K562 (cell line): ENCODE data around the gene EXOC3. TPM values are rescaled to one million over a fixed set of nuclear protein-coding genes. Genes with fewer than 3 reads are reported as not detected.

Experiments
- ATAC-seq: fragments of 200-7000 bp; cut with Tn5 transposase; 3 replicates; pipeline ENCODE4 v1.9.1; 2020; ENCODE audit warnings: moderate library complexity
- BruUV-seq: library from RNA; stranded (reverse); fragments of 400-500 nt; replicated peaks from 2 replicates; lab custom pipeline; 2021; lab: Mats Ljungman, UMichigan
- CTCF ChIA-PET: fragments of 300-600 bp; formaldehyde crosslinking; extraction: SDS; loops from one replicate; lab custom pipeline; 2021; ENCODE audit warnings: low intra/inter-chr PET ratio; lab: Yijun Ruan, JAX
- POLR2A ChIA-PET: fragments of 300-600, 350-650 bp; sonication (Branson Sonifier 250); formaldehyde crosslinking; extraction: SDS; loops from one replicate; lab custom pipeline; 2021; ENCODE audit warnings: antibody characterized with exemption, inconsistent platforms; lab: Yijun Ruan, JAX
- DNase-seq, 4 experiments: peaks; one replicate each; pipeline versions ENCODE4 v3.0.0 to v3.0.0-alpha.2; 2011 to 2018; ENCODE audit warnings: low spot score in 3 of 4, mixed read lengths in 3 of 4; ENCODE audit errors: extremely low read depth in 1 of 4
- FAIRE-seq: peaks from 2 replicates; lab custom pipeline; 2011; peaks lifted over from hg19 to GRCh38; lab: Jason Lieb, UNC
- H2AFZ ChIP-seq: 2 replicates; pipeline ENCODE4 v1.6.0; 2011; ENCODE audit warnings: low read depth, low read length, control low read depth, inconsistent platforms
- H3K27ac ChIP-seq: fragments of 200-600 bp; 3 replicates; pipeline ENCODE4 v1.8.0; 2011; ENCODE audit warnings: low read depth, mild to moderate bottlenecking, control low read depth, inconsistent platforms, low read length, moderate library complexity, mixed read lengths; ENCODE audit errors: extremely low read depth
- H3K27me3 ChIP-seq, 2 experiments: fragments of 300-600 bp in 1 of 2; 2 replicates in 1 of 2; 3 replicates in 1 of 2; pipeline versions ENCODE4 v1.6.0 to v1.8.0; 2011; ENCODE audit warnings: inconsistent platforms in 2 of 2, low read length in 2 of 2, mild to moderate bottlenecking in 1 of 2, mixed read lengths in 1 of 2, moderate library complexity in 1 of 2; ENCODE audit not compliant: control insufficient read depth in 2 of 2, insufficient read depth in 2 of 2
- H3K36me3 ChIP-seq: fragments of 300-600 bp; 3 replicates; pipeline ENCODE4 v1.8.0; 2011; ENCODE audit warnings: mild to moderate bottlenecking, low read length, inconsistent platforms; ENCODE audit not compliant: control insufficient read depth, insufficient read depth
- H3K4me1 ChIP-seq, 2 experiments: fragments of 200-600 bp in 1 of 2; replicated peaks in 1 of 2; 2 replicates in 1 of 2; 3 replicates in 1 of 2; pipeline versions ENCODE4 v1.5.1 to v1.8.0; 2011; ENCODE audit warnings: inconsistent platforms in 2 of 2, low read length in 2 of 2, mild to moderate bottlenecking in 1 of 2, mixed read lengths in 1 of 2, moderate library complexity in 1 of 2; ENCODE audit not compliant: control insufficient read depth in 2 of 2, insufficient read depth in 2 of 2
- H3K4me2 ChIP-seq: 2 replicates; pipeline ENCODE4 v1.6.1; 2011; ENCODE audit warnings: low read length, control low read depth, inconsistent platforms, mixed read lengths; ENCODE audit not compliant: insufficient read depth
- H3K4me3 ChIP-seq: fragments of 200-600 bp; sonication (generic), shearing (Covaris generic); 2 replicates; pipeline ENCODE4 v1.5.1; 2016; ENCODE audit warnings: control low read depth, inconsistent platforms
- H3K79me2 ChIP-seq: fragments of 200-600 bp; 3 replicates; pipeline ENCODE4 v1.8.0; 2011; ENCODE audit warnings: low read length, inconsistent platforms; ENCODE audit not compliant: control insufficient read depth, insufficient read depth
- H3K9ac ChIP-seq, 2 experiments: 2 replicates each; pipeline versions ENCODE4 v1.6.0 to v1.6.1; 2011; ENCODE audit warnings: low read depth in 2 of 2, low read length in 2 of 2, control low read depth in 1 of 2, inconsistent platforms in 1 of 2, mild to moderate bottlenecking in 1 of 2, mixed read lengths in 1 of 2; ENCODE audit not compliant: insufficient read depth in 1 of 2
- H3K9me1 ChIP-seq: one replicate; pipeline ENCODE4 v1.6.0; 2011; ENCODE audit warnings: inconsistent platforms, mild to moderate bottlenecking, low read length, moderate library complexity; ENCODE audit not compliant: control insufficient read depth, insufficient read depth
- H3K9me3 ChIP-seq: replicated peaks from 2 replicates; pipeline ENCODE4 v1.5.1; 2011; ENCODE audit warnings: low read depth, low read length, inconsistent platforms; ENCODE audit not compliant: control insufficient read depth, insufficient read depth
- H4K20me1 ChIP-seq: replicated peaks from 2 replicates; pipeline ENCODE4 v1.6.1; 2011; ENCODE audit warnings: low read length, inconsistent platforms, mixed read lengths; ENCODE audit not compliant: control insufficient read depth, insufficient read depth
- ATF4 ChIP-seq: fragments of 450-650 bp; formaldehyde crosslinking; IDR thresholded peaks from 2 replicates; pipeline ENCODE4 v1.4.0; 2022; ENCODE audit warnings: mild to moderate bottlenecking, moderate library complexity
- C11orf30 ChIP-seq: fragments of 450-650 bp; IDR thresholded peaks from 2 replicates; pipeline ENCODE4 v1.6.1; 2016; ENCODE audit warnings: low read depth, mild to moderate bottlenecking
- ERF ChIP-seq: fragments of 450-650 bp; formaldehyde crosslinking; IDR thresholded peaks from 2 replicates; pipeline ENCODE4 v1.4.0; 2020; ENCODE audit warnings: mild to moderate bottlenecking, mixed read lengths
- EWSR1 ChIP-seq: fragments of 450-650 bp; IDR thresholded peaks from 2 replicates; pipeline ENCODE4 v1.6.1; 2018; ENCODE audit warnings: borderline replicate concordance, mild to moderate bottlenecking, low read depth, moderate library complexity; ENCODE audit not compliant: partially characterized antibody
- PML ChIP-seq: IDR thresholded peaks from 2 replicates; pipeline ENCODE4 v1.6.1; 2012; ENCODE audit warnings: low read length, inconsistent platforms
- PRDM10 ChIP-seq: fragments of 450-650 bp; IDR thresholded peaks from 2 replicates; pipeline ENCODE4 v1.6.1; 2018; ENCODE audit not compliant: partially characterized antibody
- TCFL5 ChIP-seq: fragments of 250-450 bp; sonication (Bioruptor Pico); conservative IDR thresholded peaks from 2 replicates; pipeline ENCODE4 v1.6.1; 2021; ENCODE audit warnings: mild to moderate bottlenecking, moderate library complexity, matching md5 sums
- U2AF2 ChIP-seq: fragments of 200-400 bp; formaldehyde crosslinking; optimal IDR thresholded peaks from 2 replicates; pipeline ENCODE3; 2017; ENCODE audit warnings: low read depth, mild to moderate bottlenecking, low read length
- UBTF ChIP-seq, 2 experiments: IDR thresholded peaks; 2 replicates each; pipeline ENCODE4 v1.6.1; 2012; ENCODE audit warnings: improper control_type of control experiment in 2 of 2, low read depth in 2 of 2, low read length in 2 of 2, borderline replicate concordance in 1 of 2
- ZNF175 ChIP-seq: fragments of 200-800 bp; sonication (Bioruptor generic); IDR thresholded peaks from 2 replicates; pipeline ENCODE4 v1.6.1; 2016; ENCODE audit warnings: low read depth, mild to moderate bottlenecking, missing genetic modification characterization, missing compliant biosample characterization
- ZNF764 ChIP-seq: fragments of 250-450 bp; sonication (Bioruptor Pico); IDR thresholded peaks from 2 replicates; pipeline ENCODE4 v1.4.0; 2020; ENCODE audit warnings: low read depth, mild to moderate bottlenecking, moderate library complexity
- WGBS: fragments of 100-300 bp; shearing (Covaris generic); methylation state at CpG from one replicate; pipeline ENCODE4 v1.1.6; 2016; ENCODE audit warnings: low coverage, mixed read lengths; ENCODE audit not compliant: insufficient coverage; ENCODE audit errors: missing lambda C conversion rate; 5-methylcytosine and 5-hydroxymethylcytosine counted together
- in situ Hi-C: fragments of 300-500 bp; cut with MboI; formaldehyde crosslinking; loops from 4 replicates; pipeline ENCODE4 v1.15.0; 2018; ENCODE audit warnings: inconsistent platforms, mixed read lengths
- intact Hi-C: fragments of 100-400 bp; cut with micrococcal nuclease; formaldehyde crosslinking; loops from 2 replicates; pipeline ENCODE4 v1.14.2; 2022
- polyA plus RNA-seq, 8 experiments: library from polyadenylated mRNA; depleted of rRNA in 4 of 8; stranded (reverse) in 5 of 8; unstranded in 3 of 8; fragments of >200 nt; fragmentation: Nextera tagmentation in 2 of 8; fragmentation: Illumina TruSeq in 1 of 8; extraction: Ambion mirVana in 2 of 8; extraction: Trizol in 1 of 8; gene quantifications; 2 replicates each; pipeline versions ENCODE4 v1.2.1 to v1.2.3, GENCODE V29; 2011 to 2014; ENCODE audit warnings: inconsistent platforms in 1 of 8, missing spikeins in 1 of 8
- total RNA-seq, 7 experiments: library from RNA; depleted of rRNA in 6 of 7; stranded (reverse); fragments of >200 nt in 6 of 7; fragmentation: Illumina TruSeq in 2 of 7; extraction: Trizol in 2 of 7; gene quantifications; 2 replicates each; pipeline versions ENCODE4 v1.2.1 to v1.2.3, GENCODE V29; 2011 to 2021; ENCODE audit warnings: low replicate concordance in 1 of 7

The EXOC3 gene
- total and polyA plus RNA-seq, 9 of the 15 experiments (the other 6 are each of a cell fraction or from before 2014, with no cell fraction given): 1.4 to 41.9 (median 22.4) TPM

DNA sequence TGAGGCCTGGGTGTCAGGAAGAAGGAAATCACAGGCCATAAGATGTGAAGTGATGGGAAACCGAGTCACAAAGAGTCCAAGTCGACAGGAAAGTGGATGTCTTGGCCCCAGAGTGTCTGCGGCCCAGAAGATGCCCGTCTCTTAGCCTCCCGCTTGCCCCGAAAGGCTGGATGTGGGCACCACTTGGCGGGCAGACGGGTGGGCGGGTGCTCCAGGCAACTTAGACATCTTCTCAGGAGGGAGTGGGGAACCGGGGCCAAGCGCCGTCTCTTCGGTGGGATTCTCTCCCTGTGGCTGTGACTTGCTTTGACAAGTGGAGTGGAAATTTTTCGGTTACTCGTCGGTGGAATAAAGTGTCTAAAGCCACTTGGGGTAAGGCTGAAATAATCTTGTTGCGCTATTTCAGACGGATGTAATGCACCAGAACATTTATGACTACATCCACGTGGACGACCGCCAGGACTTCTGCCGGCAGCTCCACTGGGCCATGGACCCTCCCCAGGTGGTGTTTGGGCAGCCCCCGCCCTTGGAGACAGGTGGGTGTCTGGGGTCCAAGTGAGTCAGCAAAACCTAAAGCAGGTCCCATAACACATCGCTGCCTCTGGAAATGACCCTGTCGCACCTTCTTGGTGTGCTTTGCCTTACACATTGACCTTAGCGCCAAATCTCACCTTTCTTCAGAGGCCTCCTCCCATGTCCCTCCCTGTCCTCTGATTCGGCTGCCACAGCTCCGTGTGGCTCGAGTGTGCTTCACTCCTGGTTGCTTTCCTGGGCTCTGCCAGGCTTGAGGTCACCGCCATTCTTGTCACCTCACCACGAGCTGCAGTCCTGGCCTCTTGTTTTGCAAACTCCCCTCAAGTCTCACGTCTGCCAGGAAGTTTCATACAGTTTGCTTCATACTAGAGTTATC, 20.4 kb upstream of the EXOC3 start (continued):
- TF ChIP-seq ATF4 (CRISPR knock-in tag) (no peak), U2AF2 (no peak), EWSR1 (no peak), ZNF764 (CRISPR knock-in tag) (no peak)

DNA sequence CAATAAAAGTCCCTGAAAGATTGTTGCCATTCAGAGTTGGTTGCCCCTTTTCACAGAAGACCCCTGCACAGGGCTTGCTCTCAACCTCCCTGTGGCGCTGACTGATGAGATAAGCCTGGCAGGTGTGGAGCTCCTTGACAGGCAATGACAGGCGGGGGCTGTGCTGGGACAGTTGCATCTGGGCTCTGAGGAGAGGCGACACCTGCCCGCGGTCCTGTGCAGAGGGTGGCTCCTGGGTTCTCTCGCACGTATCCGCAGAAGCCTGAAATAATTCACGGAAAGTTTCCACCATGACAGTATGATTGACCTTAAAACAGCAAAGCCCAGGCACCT, 19.8 kb upstream of the EXOC3 start:
- H3K9ac ChIP-seq: no peak overlapping the region
- BruUV-seq: no TSS peak
- ChIA-PET CTCF (no interaction called here), POLR2A (no interaction called here)
- FAIRE-seq (no peak), ATAC-seq (no peak), DNase-seq (no peak)
- intact Hi-C loops (no loop called here), in situ Hi-C loops (no loop called here)
- WGBS: 33% methylated on average over 9 of the region's 9 CpGs
- no peak overlapping the region for H3K4me2 ChIP-seq
- no peaks in the 10 kb centered on the region for H3K36me3 ChIP-seq
- no peak overlapping the region for H3K4me3 ChIP-seq
- H3K27ac ChIP-seq: no peak overlapping the region
- no peaks in the 10 kb centered on the region for H4K20me1 ChIP-seq
- H3K27me3 ChIP-seq: peaks cover 4 to 55% of the 10 kb centered on the region in 2 experiments; a peak in 4 of 5 replicates
- no peak overlapping the region for H2AFZ ChIP-seq
- no peaks in the 10 kb centered on the region for H3K79me2 ChIP-seq
- peaks cover 0 to 36% of the 10 kb centered on the region in 2 experiments; a peak in 2 of 5 replicates for H3K4me1 ChIP-seq
- no peaks in the 10 kb centered on the region for H3K9me1 ChIP-seq
- H3K9me3 ChIP-seq: no peaks in the 10 kb centered on the region
- TF ChIP-seq UBTF (IDR thresholded peaks at IDR 0.05; ENCODE audit: borderline replicate concordance in 1 of 2, low read depth in 2 of 2, low read length in 2 of 2) (no peak), PRDM10 (no peak), ERF (CRISPR knock-in tag) (no peak), TCFL5 (CRISPR knock-in tag) (no peak), ZNF175 (CRISPR knock-in tag) (no peak), PML (no peak), C11orf30 (no peak)
